Caki2 (cell line): ENCODE data around the gene CCL15. TPM values are rescaled to one million over a fixed set of nuclear protein-coding genes. Genes with fewer than 3 reads are reported as not detected.

Source experiments
- DNase-seq: peaks from one replicate; pipeline ENCODE4 v3.0.0-alpha.2; 2015; ENCODE audit warnings: low read depth
- in situ Hi-C: cut with HindIII; loops from 2 replicates; pipeline ENCODE4 v1.10.0; 2016; ENCODE audit warnings: low sequenced_read_pairs, low pct_unique_long_range_greater_than_20kb, mixed read lengths
- total RNA-seq: library from RNA; depleted of rRNA; stranded (reverse); fragments of >200 nt; shearing (Covaris generic); gene quantifications from 2 replicates; pipeline ENCODE4 v1.2.3, GENCODE V29; 2014; ENCODE audit warnings: low replicate concordance; rRNA removed

Gene CCL15
- total RNA-seq, 1 experiment from 2014 or later: not detected

DNA sequence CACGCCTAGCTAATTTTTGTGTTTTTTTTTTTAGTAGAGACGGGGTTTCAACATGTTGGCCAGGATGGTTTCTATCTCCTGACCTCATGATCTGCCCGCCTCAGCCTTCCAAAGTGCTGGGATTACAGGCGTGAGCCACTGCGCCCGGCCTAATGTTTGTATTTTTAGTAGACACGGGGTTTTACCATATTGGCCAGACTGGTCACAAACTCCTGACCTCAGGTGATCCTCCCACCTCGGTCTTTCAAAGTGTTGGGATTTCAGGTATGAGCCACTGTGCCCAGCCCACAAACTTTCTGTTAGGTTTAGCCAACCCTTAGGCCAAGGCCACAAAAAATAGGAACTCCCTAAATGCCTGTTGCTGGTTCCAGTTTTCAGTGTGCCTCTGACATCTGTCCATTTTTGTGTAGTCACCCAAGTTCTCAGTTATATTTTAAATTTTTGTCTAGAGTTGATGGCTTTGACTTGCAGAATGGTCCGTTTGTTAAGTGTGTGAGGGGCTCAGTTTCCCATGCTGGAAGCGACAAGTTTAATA lies 32.8 kb downstream of the CCL15 start:
- no peak for DNase-seq
- in situ Hi-C loops: no loop called here

DNA sequence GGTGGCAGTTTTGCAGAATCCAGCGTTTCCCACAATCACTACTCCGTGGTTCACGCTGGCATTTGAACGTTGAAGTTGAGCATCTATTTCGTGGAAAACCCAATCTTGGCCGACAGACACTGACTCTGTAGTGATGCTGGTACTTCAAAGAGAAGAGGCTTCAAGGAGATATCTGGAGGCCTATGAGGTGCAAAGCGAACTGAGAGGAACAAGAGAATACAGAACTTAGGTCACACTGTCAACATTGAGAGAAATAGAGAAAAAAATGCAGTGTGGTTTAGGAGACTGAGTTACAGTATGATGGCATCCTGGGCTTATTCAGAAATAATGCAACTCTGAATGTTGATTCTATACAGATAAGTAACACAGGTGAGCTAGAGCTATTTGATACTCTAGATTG lies 36.1 kb downstream of the CCL15 start:
- in situ Hi-C loops: no loop called here

DNA sequence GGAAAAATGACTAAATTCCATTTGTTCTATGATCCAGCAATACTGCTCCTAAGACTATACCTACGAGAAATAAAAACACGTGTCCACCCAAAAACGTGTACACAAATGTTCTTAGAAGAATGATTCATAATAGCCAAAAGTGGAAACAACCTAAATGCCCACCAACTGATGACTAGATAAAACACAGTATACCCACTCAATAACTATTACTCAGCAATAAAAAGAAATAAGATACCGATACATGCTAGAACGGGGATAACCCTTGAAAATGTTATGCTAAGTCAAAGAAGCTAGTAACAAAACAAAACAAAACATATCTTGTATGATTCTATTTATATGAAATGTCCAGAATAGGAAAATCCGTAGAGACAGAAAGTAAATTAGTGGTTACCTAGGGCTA lies 37.7 kb downstream of the CCL15 start:
- no peak for DNase-seq
- in situ Hi-C loops: no loop called here

More for the DNA sequence above, 36.1 kb downstream of the CCL15 start:
- no peak for DNase-seq

DNA sequence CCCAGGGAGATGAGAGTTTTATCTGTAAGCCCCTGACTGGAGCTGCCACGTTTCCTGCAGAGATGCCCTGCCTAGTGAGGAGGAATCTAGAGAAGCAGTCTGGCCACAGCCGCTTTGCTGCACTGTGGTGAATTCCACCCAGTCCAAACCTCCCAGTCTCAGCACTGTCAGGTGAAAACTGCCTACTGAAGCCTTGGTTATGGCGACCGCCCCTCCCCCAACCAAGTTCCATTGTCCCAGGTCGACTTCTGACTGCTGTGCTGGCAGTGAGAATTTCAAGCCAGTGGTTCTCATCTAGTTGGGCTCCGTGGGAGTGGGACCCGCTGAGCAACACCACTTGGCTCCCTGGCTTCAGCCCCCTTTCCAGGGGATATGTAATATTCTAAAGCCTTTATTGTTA lies 47.6 kb downstream of the CCL15 start:
- no peak for DNase-seq
- in situ Hi-C loops: no loop called here

DNA sequence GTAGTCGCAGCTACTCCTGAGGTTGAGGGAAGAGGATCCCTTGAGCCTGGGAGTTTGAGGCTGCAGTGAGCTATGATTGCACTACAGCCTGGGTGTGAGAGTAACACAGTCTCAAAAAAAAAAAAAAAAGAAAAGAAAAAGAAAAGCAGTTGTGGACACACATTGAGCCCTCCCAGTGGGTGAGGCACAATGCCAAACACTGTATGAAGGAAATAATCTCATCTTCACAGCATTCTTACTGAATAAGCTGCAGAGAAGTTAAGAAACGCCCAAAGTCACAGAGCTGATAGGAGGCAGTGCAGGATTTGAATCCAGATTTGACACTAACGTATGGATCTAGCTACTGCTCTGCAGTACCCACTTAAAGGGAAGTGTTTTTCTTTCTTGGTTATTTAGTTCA lies 52.0 kb downstream of the CCL15 start:
- no peak for DNase-seq
- in situ Hi-C loops: no loop called here

DNA sequence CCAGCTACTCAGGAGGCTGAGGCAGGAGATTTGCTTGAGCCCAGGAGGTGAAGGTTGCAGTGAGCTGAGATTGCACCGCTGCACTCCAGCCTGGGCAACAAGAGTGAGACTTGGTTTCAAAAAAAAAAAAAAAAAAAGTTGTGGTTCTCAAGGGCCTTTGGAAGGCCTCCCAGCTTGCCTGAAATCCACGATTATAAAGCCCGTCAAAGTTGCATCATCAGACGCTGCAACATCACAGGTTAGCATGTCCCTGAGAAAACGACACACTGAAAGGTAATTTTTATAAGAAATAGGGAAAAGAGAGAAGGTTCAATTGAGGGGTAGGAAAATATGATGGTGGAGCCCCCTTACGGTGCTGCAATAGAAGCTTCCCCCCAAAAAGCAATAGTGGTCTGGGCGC lies 53.3 kb downstream of the CCL15 start:
- in situ Hi-C loops: no loop called here
- DNase-seq: no peak

Other genes with a start within 250 kb of the CCL15 start
- gene GAS2L2, start 248.3 kb downstream of the CCL15 start, total RNA-seq: not detected in 2 replicates
- not detected in 2 replicates for gene C17orf50, start 240.7 kb downstream of the CCL15 start, total RNA-seq
- 1.7 TPM in 1 of 2 replicates, not detected in the other for gene MMP28, start 205.9 kb downstream of the CCL15 start, total RNA-seq
- 4.9 and 7.7 TPM in 2 replicates for gene TAF15, start 192.1 kb downstream of the CCL15 start, total RNA-seq
- gene HEATR9, start 132.7 kb downstream of the CCL15 start, total RNA-seq: not detected in 2 replicates
- 16.0 and 21.5 TPM in 2 replicates for gene CCL5, start 121.2 kb downstream of the CCL15 start, total RNA-seq
- gene RDM1, start 70.8 kb downstream of the CCL15 start, total RNA-seq: 12.8 and 13.7 TPM in 2 replicates
- not detected in 2 replicates for gene LYZL6, start 57.8 kb downstream of the CCL15 start, total RNA-seq
- not detected in 2 replicates for gene CCL16, start 20.1 kb downstream of the CCL15 start, total RNA-seq
- not detected in 2 replicates for gene CCL14, start 14.8 kb downstream of the CCL15 start, total RNA-seq
- not detected in 2 replicates for gene CCL23, start 16.4 kb upstream of the CCL15 start, total RNA-seq
- not detected in 2 replicates for gene CCL18, start 62.7 kb upstream of the CCL15 start, total RNA-seq
- not detected in 2 replicates for gene CCL3, start 88.6 kb upstream of the CCL15 start, total RNA-seq
- not detected in 2 replicates for gene CCL4, start 102.3 kb upstream of the CCL15 start, total RNA-seq
- 0.95 TPM in 1 of 2 replicates, not detected in the other for gene TBC1D3B, start 175.1 kb upstream of the CCL15 start, total RNA-seq
- not detected in 2 replicates for gene CCL3L1, start 195.2 kb upstream of the CCL15 start, total RNA-seq
- gene CCL4L2, start 209.5 kb upstream of the CCL15 start, total RNA-seq: not detected in 2 replicates